Measurements from ENCODE around the gene AFP. TPM values are rescaled to one million over a fixed set of nuclear protein-coding genes. Genes with fewer than 3 reads are reported as not detected.

The AFP gene
- polyA plus RNA-seq, 3 donors, result not detected

GRCh38 chr4:73448448-73449203, 12.6 kb downstream of the AFP start:
- no peak overlapping the region for H3K27ac Mint-ChIP-seq
- intact Hi-C loops (cut with micrococcal nuclease), result no loop called here

GRCh38 chr4:73450398-73451004, 14.5 kb downstream of the AFP start:
- Mint-ChIP-seq H3K27ac (no peak overlapping the region), H3K36me3 (no peaks in the 10 kb centered on the region), H3K27me3 (ENCODE audit: low read depth in 3 of 3) (peaks cover 0 to 6% (median 0%) of the 10 kb centered on the region in 3 donors), H3K4me3 (no peak overlapping the region), H3K9me3 (no peaks in the 10 kb centered on the region), H3K4me1 (no peaks in the 10 kb centered on the region)
- H3K36me3 ChIP-seq (replicated peaks in 1 of 2; ENCODE audit: control insufficient read depth in 1 of 2, insufficient read depth in 2 of 2, low read length in 2 of 2), result no peaks in the 10 kb centered on the region
- no peaks in the 10 kb centered on the region for H3K4me1 ChIP-seq (ENCODE audit: control insufficient read depth in 1 of 2, insufficient read depth in 2 of 2, low read length in 2 of 2)
- H3K27ac ChIP-seq (ENCODE audit: low read depth in 1 of 2, low read length in 2 of 2), result no peak overlapping the region
- no peak overlapping the region for H3K9ac ChIP-seq (ENCODE audit: insufficient read depth, low read length, poor library complexity, severe bottlenecking)
- no peak overlapping the region for H3K4me2 ChIP-seq (replicated peaks; ENCODE audit: extremely low read depth, low read length, poor library complexity, severe bottlenecking)
- intact Hi-C loops (cut with micrococcal nuclease), result no loop called here
- no peak for DNase-seq
- H2AFZ ChIP-seq (ENCODE audit: insufficient read depth, low read depth, low read length, poor library complexity, severe bottlenecking), result no peak overlapping the region
- no peak for TF ChIP-seq CTCF (IDR thresholded peaks at IDR 0.05)
- H4K20me1 ChIP-seq (ENCODE audit: insufficient read depth, low read length), result no peaks in the 10 kb centered on the region
- no peaks in the 10 kb centered on the region for H3K9me3 ChIP-seq (replicated peaks in 1 of 2; ENCODE audit: control insufficient read depth in 1 of 2, insufficient read depth in 1 of 2, low read length in 2 of 2)
- no peak overlapping the region for H3K4me3 ChIP-seq (replicated peaks in 1 of 3; ENCODE audit: low read depth in 2 of 3, low read length in 3 of 3)
- H3K27me3 ChIP-seq (ENCODE audit: control insufficient read depth in 2 of 2, insufficient read depth in 2 of 2, low read length in 2 of 2), result no peaks in the 10 kb centered on the region
- H3K79me2 ChIP-seq (ENCODE audit: insufficient read depth, low read length), result no peaks in the 10 kb centered on the region
- 87% methylated on average over 4 of the region's 9 CpGs for WGBS (ENCODE audit: insufficient coverage)

More at GRCh38 chr4:73448448-73449203, 12.6 kb downstream of the AFP start:
- no peaks in the 10 kb centered on the region for H3K36me3 Mint-ChIP-seq
- no peak overlapping the region for H3K4me3 ChIP-seq (replicated peaks in 1 of 3; ENCODE audit: low read depth in 2 of 3, low read length in 3 of 3)
- no peaks in the 10 kb centered on the region for H4K20me1 ChIP-seq (ENCODE audit: insufficient read depth, low read length)
- TF ChIP-seq CTCF (IDR thresholded peaks at IDR 0.05), result no peak
- H3K79me2 ChIP-seq (ENCODE audit: insufficient read depth, low read length), result no peaks in the 10 kb centered on the region
- H2AFZ ChIP-seq (ENCODE audit: insufficient read depth, low read depth, low read length, poor library complexity, severe bottlenecking), result no peak overlapping the region
- H3K4me1 Mint-ChIP-seq, result no peaks in the 10 kb centered on the region
- H3K4me2 ChIP-seq (replicated peaks; ENCODE audit: extremely low read depth, low read length, poor library complexity, severe bottlenecking), result no peak overlapping the region
- H3K9ac ChIP-seq (ENCODE audit: insufficient read depth, low read length, poor library complexity, severe bottlenecking), result no peak overlapping the region
- H3K36me3 ChIP-seq (replicated peaks in 1 of 2; ENCODE audit: control insufficient read depth in 1 of 2, insufficient read depth in 2 of 2, low read length in 2 of 2), result no peaks in the 10 kb centered on the region
- no peak overlapping the region for H3K27ac ChIP-seq (ENCODE audit: low read depth in 1 of 2, low read length in 2 of 2)
- no peak overlapping the region for H3K4me3 Mint-ChIP-seq
- no peaks in the 10 kb centered on the region for H3K4me1 ChIP-seq (ENCODE audit: control insufficient read depth in 1 of 2, insufficient read depth in 2 of 2, low read length in 2 of 2)
- no peaks in the 10 kb centered on the region for H3K9me3 ChIP-seq (replicated peaks in 1 of 2; ENCODE audit: control insufficient read depth in 1 of 2, insufficient read depth in 1 of 2, low read length in 2 of 2)
- 100% methylated on average over 1 of the region's 4 CpGs for WGBS (ENCODE audit: insufficient coverage)
- no peak for DNase-seq
- H3K9me3 Mint-ChIP-seq, result no peaks in the 10 kb centered on the region
- no peaks in the 10 kb centered on the region for H3K27me3 ChIP-seq (ENCODE audit: control insufficient read depth in 2 of 2, insufficient read depth in 2 of 2, low read length in 2 of 2)
- H3K27me3 Mint-ChIP-seq (ENCODE audit: low read depth in 3 of 3), result peaks cover 0 to 6% (median 0%) of the 10 kb centered on the region in 3 donors

Measured in CD14-positive monocyte (primary cell).